Effector memory CD4-positive, alpha-beta T cell (primary cell): ENCODE results near the gene MPO.

Source experiments
- DNase-seq, 3 donors: peaks; one replicate each; pipeline ENCODE4 v3.0.0-alpha.2; 2020
- H3K27ac ChIP-seq: 2 replicates; pipeline ENCODE4 v1.7.0; 2013; ENCODE audit warnings: mild to moderate bottlenecking, low read length, moderate library complexity; ENCODE audit not compliant: insufficient read depth, poor library complexity, severe bottlenecking
- H3K27me3 ChIP-seq: replicated peaks from 2 replicates; pipeline ENCODE4 v1.7.0; 2013; ENCODE audit warnings: mild to moderate bottlenecking, low read length; ENCODE audit not compliant: insufficient read depth, control insufficient read depth, poor library complexity, severe bottlenecking
- H3K36me3 ChIP-seq: 2 replicates; pipeline ENCODE4 v1.7.0; 2013; ENCODE audit warnings: mild to moderate bottlenecking, low read length, moderate library complexity; ENCODE audit not compliant: control insufficient read depth, insufficient read depth
- H3K4me1 ChIP-seq: 2 replicates; pipeline ENCODE4 v1.7.0; 2013; ENCODE audit warnings: low read length, mild to moderate bottlenecking; ENCODE audit not compliant: control insufficient read depth, insufficient read depth, poor library complexity, severe bottlenecking
- H3K4me3 ChIP-seq: 2 replicates; pipeline ENCODE4 v1.7.0; 2013; ENCODE audit warnings: low read length, low read depth, mild to moderate bottlenecking; ENCODE audit not compliant: insufficient read depth, poor library complexity, severe bottlenecking
- H3K9me3 ChIP-seq: 2 replicates; pipeline ENCODE4 v1.7.0; 2013; ENCODE audit warnings: mild to moderate bottlenecking, low read length, moderate library complexity; ENCODE audit not compliant: control insufficient read depth

Gene MPO

DNA sequence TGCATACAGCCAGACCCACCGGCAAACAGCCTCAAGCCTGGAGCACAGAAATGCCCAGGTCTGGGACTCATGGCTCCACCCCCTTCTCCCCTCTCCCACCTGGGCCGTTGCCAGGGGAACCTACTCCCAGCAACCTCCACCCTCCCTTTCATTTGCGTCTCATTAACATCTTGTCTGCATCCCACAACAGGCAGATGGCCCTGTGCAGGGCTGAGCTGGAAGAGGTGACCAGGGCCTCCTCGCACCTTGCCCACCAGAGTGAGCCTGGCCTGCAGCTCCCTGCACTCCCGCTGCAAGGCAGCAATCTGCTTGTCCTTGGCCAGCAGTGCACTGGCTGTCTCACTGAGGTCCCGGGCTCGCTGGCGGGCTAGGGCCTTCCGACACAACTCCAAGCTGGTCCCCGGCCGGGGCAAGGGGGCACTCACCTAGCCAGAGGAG is 44.6 kb upstream of the MPO start:
- peaks cover 3% of the 10 kb centered on the region for H3K36me3 ChIP-seq
- H3K4me3 ChIP-seq, result no peak overlapping the region
- no peaks in the 10 kb centered on the region for H3K9me3 ChIP-seq
- no peak for DNase-seq
- no peak overlapping the region for H3K27ac ChIP-seq
- no peaks in the 10 kb centered on the region for H3K27me3 ChIP-seq
- peaks cover 24% of the 10 kb centered on the region for H3K4me1 ChIP-seq

DNA sequence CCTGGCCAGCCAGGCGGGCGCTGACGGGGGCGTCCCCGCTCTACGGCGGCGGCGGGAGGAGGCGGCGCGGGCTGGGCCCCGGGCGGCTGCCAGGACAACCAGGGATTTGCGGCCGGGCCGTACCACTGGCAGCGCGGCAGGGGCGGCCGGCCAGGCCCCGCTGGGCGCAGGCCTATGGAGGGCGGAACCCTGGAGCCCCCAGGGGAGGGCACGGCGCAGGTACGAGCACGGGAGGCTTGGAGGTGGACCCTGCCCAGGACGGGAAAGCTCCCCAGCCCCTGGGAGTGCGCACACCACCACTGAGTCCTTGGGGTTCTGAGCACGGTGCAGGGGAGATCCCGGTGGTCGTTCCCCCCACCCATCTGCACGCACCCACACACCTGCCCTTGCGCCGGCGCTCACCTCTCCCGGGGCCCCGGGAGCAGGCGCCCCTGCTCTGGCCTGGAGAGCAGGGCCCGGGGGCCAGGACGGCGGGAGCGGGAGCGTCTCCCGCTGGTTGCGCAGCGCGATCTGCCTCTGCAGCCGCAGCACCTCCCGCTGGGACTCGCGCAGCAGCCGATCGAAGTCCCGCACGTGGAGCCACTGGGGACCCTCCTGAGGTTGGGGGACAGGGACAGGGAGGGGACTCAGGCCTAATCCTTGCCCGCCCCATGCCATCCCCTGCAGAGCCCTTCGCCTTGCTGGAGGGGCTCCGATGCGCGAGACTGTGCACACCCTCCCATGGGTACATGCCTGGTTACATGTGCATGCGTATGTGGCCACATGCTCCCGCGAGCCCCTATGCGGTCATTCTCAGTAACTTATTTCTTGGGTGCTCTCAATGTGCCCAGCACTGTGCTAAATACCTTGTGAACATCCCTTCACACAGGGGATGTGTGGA is 43.9 kb upstream of the MPO start:
- H3K27ac ChIP-seq, result no peak overlapping the region
- no peak overlapping the region for H3K4me3 ChIP-seq
- DNase-seq, result no peak
- H3K9me3 ChIP-seq, result no peaks in the 10 kb centered on the region
- no peaks in the 10 kb centered on the region for H3K36me3 ChIP-seq
- H3K27me3 ChIP-seq, result no peaks in the 10 kb centered on the region
- H3K4me1 ChIP-seq, result peaks cover 21% of the 10 kb centered on the region

DNA sequence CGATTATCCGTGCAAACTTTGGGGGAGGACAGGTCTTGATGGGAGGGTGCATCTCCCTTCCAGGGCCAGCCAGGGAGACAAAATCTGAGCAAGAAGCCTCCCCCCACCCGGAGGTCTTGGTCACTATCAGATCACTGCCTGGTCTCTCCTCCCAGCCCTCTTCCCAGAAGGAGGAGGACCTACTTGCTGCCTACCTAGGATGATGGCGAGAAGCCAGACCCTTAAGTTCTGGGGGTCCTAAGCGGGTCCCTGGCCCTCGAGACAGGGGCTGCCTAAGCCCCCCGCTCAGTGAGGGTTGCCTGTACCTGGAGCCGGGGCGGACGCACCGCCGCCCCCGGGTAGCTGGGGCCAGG is 43.3 kb upstream of the MPO start:
- no peak overlapping the region for H3K27ac ChIP-seq
- H3K4me1 ChIP-seq, result peaks cover 15% of the 10 kb centered on the region
- no peaks in the 10 kb centered on the region for H3K9me3 ChIP-seq
- no peak overlapping the region for H3K4me3 ChIP-seq
- no peaks in the 10 kb centered on the region for H3K36me3 ChIP-seq
- no peaks in the 10 kb centered on the region for H3K27me3 ChIP-seq
- DNase-seq, result no peak

DNA sequence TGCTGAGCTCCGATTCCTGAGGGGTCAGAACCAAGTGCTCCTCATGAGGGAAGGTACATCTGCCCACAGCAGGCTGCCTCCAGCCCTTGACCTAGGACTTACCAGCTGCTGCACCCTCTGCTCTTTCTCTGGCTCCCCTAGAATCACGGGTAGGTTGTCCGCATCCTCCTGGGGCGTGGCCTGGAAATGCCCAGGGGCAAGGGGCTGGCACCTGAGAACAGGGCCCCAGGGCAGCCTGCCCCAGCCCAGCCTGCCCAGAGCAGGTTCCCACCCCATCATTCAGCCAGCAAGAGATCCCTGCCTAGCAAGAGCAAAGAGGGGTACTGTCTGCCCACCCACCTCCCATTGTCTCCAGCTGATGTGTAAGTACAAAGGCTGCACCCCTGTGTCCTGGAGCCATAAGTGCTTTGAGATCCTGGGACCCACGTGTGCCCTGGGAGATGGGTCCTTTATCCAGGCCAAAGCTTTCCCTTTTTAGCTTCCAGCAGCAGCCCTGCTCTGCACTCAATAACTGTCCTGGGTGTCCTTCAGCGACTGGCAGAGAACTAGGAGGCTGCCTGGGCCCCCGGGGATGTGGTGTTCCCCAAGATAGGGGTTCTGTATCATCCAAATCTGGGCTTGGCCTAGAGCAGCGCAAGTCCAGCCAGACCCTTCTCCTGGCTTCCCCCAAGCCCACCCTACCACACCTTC is 42.8 kb upstream of the MPO start:
- no peaks in the 10 kb centered on the region for H3K9me3 ChIP-seq
- H3K27ac ChIP-seq, result no peak overlapping the region
- no peak overlapping the region for H3K4me3 ChIP-seq
- peaks cover 11% of the 10 kb centered on the region for H3K4me1 ChIP-seq
- H3K27me3 ChIP-seq, result no peaks in the 10 kb centered on the region
- DNase-seq, result no peak
- no peaks in the 10 kb centered on the region for H3K36me3 ChIP-seq

DNA sequence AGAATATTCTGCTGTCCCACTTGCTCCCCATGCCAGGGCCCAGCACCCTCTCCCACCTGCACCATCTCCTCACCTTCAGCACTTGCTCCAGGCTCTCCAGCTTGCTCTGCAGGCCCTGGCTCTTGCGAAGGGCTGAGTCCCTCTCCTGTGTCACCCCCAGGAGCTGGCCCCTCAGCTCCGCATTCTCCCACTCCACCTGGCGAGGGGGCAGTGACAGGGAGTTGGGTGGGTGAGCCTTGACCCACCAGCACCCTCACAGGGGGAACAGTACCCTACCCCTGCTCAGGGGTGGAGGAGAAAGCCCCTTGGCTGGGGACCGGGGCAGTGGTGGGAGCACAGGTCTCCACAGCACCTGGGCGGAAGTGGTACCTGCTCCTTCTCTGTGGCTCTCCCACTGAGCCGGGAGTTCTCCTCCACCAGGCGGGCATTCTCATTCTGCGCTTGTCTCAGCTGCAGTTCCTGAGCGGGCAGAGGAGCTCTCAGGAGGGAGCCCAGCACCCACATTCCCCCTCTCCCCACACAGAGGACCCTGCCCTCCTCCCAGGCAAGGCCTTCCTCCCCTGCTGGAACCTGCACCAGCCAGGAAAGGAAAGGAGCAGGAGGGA is 41.9 kb upstream of the MPO start:
- H3K27ac ChIP-seq, result no peak overlapping the region
- no peaks in the 10 kb centered on the region for H3K9me3 ChIP-seq
- no peak overlapping the region for H3K4me3 ChIP-seq
- H3K27me3 ChIP-seq, result no peaks in the 10 kb centered on the region
- H3K4me1 ChIP-seq, result peaks cover 9% of the 10 kb centered on the region
- DNase-seq, result no peak
- H3K36me3 ChIP-seq, result no peaks in the 10 kb centered on the region

DNA sequence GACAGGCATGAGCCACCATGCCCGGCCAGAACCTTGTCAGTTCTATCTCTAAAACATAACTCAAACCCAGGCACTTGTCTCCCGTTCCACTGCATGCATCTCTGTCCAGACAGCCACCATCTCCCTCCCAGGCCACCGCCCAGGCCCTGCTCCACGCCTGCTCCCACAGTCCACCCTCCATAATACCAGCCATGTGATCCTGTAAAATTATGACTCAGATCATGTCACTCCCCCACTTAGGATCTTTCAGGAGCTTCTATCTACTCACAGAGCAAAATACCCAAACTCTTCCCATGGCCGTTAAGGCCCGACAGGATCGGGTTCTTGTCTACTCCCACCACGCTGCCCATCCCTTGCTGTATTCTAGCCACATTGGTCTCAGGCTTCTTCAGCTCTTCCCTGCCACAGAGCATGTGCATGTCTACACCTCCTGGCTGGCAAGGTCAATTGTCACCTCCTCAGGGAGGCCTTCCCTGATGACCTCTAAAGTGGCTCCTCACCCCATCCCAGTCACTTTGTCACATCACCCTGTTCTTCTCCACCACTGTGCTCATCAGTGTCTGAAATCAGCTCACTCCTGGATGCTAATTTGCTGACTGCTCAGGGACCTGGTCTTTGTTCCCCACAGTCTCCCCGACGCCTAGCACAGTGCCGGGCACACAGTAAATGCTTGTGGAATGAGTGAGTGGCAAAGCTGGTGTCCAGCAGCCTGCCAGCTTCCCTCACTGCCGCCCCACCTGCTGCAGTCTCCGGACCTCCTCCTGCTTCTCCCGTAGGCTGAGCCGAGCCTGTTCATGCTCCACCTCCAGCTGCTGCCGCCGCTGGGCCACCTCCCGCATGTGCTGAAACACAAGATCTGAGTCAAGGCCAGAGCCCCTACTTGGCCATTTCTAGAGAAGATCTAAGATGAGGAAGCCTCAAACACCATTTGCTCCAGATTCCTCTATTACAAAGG is 41.1 kb upstream of the MPO start:
- DNase-seq, result no peak
- Histone ChIP-seq H3K4me3 (no peak overlapping the region), H3K27ac (no peak overlapping the region), H3K36me3 (no peaks in the 10 kb centered on the region), H3K9me3 (no peaks in the 10 kb centered on the region), H3K27me3 (no peaks in the 10 kb centered on the region), H3K4me1 (peaks cover 10% of the 10 kb centered on the region)

DNA sequence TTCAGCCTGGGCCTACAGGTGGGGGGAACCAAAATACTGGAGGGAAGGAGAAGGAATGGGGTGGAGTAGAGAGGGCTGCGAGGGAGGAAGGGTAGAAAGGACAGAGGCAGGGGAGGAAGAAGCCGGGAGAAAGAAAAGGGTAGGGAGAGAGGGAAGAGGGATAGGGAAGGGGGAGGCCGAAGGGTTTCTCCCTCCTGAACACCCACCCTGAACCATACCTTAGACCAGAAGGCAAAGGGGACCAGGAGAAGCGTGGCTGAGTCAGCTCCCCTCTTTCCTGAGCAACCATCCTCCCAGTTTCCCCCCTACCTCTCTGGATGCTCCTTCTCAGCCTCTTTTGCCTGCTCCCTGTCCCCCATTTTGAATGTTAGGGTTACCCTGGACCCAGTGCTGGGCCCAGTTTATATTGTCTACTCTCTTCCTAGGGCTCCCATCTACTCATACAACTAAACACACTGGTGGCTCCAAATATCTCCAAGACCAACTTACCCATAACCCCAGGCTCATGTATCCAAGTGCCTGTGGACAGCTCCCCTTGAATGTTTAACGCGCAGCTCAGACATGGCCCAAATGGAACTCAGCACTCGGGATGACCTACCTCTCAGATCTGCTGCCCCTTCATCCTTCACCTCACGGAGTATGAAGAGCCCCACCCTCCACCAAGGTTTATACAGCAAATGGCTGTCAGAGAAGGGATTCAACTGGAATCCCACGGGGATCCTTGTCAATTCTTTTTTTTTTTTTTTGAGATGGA is 40.0 kb upstream of the MPO start:
- Histone ChIP-seq H3K27me3 (no peaks in the 10 kb centered on the region), H3K36me3 (no peaks in the 10 kb centered on the region), H3K27ac (no peak overlapping the region), H3K4me1 (peaks cover 10% of the 10 kb centered on the region), H3K9me3 (no peaks in the 10 kb centered on the region), H3K4me3 (no peak overlapping the region)
- DNase-seq, result no peak

DNA sequence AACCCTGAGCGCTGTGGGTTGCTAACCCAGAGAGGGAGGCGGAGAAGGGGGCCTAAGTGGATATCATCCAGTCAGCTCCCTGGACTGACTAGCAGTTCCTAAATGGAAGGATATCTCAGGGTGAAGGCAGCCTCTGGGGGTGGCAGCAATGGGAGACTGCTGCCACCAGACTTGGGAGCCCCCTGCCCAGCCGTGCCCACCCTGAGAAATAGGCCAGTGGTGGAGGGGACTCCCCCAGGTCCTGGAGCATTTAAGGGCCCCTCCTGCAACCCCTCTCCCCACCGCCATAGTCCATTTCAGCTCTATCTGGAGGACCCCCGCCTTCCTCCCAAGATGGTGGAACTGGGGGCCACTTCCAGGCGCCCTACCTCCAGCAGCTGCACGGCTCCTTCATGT is 39.4 kb upstream of the MPO start:
- Histone ChIP-seq H3K27me3 (no peaks in the 10 kb centered on the region), H3K36me3 (no peaks in the 10 kb centered on the region), H3K27ac (no peak overlapping the region), H3K4me1 (peaks cover 10% of the 10 kb centered on the region), H3K9me3 (no peaks in the 10 kb centered on the region), H3K4me3 (no peak overlapping the region)
- no peak for DNase-seq
